GM18870 (cell line): ENCODE measurements around the gene ANKRD42.
A peak's percentile ranks its signal among the peaks of the same experiment; 100 is the strongest.
"Not testable (repeated sequence)": the region's sequence is repeated elsewhere in the genome, so short reads cannot be mapped to it uniquely, and the experiment has no call there.

ENCODE experiments used
- ATAC-seq: cut with Tn5 transposase; IDR thresholded peaks from one replicate; pipeline ENCODE4 v1.9.1; 2021; ENCODE audit warnings: moderate library complexity; ENCODE audit not compliant: unreplicated experiment

ANKRD42 gene

DNA sequence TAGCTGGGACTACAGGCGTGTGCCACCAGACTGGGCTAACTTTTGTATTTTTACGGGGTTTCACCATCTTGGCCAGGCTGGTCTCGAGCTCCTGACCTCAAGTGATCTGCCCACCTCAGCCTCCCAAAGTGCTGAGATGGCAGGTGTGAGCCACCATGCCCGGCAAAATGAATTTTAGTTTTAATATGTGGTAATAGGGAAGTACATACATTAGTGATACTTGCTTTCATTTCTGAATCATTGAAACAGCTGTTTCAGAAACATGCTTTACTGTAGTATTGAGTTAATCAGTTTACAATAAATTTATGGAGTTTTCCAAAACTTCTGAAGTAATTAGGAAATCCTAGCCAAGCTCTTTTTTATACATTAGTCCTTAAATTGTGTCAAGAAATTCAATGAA lies 21.0 kb upstream of the ANKRD42 start:
- no peak for ATAC-seq

DNA sequence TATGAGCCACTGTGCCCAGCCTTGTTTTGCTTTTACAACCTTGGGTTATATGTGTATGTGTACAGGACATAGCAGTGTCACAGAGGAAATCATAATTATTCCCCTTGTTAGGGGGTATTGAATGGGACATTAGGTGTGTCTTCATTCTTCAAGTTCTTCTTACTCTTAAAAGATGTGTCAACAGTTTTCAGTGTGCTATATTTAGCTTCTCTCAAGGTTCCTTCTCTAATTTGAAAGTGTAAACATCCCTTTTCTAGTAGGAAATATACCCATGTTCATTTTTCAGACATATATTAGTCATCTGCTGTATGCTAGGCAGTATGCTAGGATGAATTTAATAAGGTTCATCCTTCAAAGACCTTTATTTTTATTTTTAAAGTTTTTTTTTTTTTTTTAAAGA lies 19.5 kb upstream of the ANKRD42 start:
- ATAC-seq: no peak

DNA sequence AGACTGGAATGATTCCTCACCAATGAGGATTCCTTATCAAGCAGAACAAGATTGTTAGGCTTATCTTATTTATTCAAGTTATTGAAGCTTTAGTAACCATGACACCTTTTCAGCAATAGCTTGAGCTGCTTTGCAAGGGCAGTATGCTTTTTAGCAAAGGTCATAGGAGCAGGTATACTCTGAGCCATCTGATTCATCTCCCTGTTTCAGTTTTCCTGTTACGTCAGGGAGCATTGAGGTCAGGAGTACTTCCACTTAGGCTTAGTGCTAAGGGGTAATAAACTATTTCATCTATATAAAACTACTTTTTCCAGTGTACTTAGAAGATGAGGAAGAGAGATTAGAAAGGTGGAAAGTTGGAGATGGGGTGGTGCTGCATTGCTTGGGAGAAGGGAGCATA lies 17.7 kb upstream of the ANKRD42 start:
- ATAC-seq: no peak

DNA sequence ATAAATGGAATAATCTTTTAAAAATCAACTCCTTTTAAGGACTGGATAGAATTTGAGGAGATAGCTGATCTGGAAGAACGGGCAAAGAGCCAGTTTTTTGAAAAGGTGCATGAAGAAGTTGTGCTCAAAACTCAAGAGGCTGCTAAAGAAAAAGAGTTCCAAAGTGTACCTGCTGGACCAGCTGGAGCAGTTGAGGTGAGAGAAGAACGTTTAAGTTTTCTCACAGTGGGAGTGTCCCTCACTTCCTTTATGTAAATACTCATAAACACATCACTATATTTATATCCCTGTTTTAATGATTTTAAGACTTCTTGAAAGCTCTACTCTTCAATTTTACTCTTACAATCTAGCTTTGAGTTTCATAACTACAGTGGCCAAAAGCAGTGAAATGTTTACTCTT lies 11.7 kb upstream of the ANKRD42 start:
- ATAC-seq: no peak

DNA sequence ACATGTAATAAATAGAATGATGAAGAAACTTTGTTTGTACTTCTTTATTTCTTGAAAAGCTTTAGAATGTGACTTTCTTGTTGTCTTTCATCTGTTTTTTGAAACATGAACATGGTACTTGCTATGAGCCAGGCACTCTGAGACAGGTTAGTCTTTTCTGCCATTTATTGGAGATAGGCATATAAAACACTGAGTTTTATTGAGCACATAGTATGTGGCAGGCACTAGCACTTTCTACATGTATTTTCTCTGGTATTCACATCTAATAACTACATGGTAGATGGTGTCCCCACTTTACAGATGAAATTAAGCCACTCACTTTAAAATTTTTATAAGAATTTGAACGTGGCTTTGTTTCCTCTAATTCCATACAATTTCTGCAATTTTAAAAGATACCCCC lies 7.7 kb upstream of the ANKRD42 start:
- ATAC-seq: no peak

GRCh38 chr11:83187465-83187864 lies 6.0 kb upstream of the ANKRD42 start:
- no peak for ATAC-seq

DNA sequence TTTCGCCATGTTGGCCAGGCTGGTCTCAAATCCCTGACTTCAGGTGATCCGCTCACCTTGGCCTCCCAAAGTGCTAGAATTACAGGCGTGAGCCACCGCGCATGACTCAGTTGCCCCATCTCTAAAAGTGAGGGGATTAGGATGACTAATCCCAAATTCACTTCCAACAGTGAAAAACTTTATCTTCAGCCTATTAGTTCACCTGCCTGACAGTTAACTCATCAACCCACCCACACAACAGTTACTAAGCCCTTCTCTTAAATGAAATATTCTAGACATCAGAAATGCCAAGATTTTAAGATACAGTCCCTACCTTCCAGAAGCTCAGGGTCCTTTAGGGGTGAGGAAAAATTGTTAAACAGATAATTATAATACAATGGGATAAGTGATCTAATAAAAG lies 2.0 kb upstream of the ANKRD42 start:
- no peak for ATAC-seq

GRCh38 chr11:83191986-83192385 lies 1.5 kb upstream of the ANKRD42 start:
- no peak for ATAC-seq

DNA sequence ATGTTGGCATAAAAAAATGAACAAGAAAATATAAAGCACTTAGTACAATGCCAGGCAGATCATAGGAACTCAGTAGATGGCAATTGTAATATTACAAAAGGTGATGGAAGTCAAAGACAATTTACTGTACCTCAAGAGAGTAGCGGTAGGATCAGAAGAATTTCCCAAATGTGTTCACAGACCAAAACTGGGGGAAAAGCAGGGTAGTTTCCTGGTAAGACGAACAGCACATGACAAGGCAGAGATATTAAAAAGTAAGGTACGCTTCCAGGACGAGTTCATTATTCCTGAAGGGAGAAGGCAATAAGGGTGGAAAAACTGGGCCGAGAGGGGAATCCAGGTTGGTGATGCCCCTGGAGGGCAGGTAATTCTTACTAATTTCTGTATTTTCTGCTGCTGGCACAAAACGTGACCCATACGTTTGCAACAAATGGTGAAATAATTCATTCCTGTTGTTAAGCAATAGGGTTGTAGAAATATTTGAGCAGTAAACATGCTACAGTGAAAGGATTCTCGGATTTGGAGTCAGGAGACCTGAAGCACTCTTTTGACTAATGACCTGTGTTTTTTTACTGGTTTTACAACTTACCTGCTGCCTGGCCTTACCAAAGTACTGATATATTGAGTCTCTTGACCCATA lies 786 bp upstream of the ANKRD42 start:
- ATAC-seq: no peak

GRCh38 chr11:83194281-83195142 lies 1.0 kb downstream of the ANKRD42 start:
- peak; percentile 45 for ATAC-seq

GRCh38 chr11:83195143-83195466 lies 1.6 kb downstream of the ANKRD42 start:
- no peak for ATAC-seq

GRCh38 chr11:83195649-83196048 lies 2.1 kb downstream of the ANKRD42 start:
- ATAC-seq: no peak

DNA sequence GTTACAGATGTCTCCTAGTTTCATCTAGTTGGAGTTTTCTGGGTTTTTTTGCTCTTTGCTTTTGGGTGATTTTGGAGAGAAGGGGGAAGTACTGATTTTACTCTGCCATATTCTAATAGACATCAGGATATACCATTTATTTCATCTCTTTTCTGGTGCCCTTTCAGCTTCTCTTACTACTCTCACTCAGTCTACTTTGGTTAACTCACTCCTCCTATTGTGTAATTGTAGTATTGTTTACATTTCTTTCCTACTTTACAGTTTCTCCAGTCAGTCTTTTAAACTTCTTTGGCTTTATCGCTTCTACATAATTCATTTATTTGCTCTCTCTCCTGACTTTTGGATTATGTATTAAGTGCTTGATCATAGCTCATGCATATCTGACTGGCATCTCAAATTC lies 6.5 kb downstream of the ANKRD42 start:
- ATAC-seq: no peak

DNA sequence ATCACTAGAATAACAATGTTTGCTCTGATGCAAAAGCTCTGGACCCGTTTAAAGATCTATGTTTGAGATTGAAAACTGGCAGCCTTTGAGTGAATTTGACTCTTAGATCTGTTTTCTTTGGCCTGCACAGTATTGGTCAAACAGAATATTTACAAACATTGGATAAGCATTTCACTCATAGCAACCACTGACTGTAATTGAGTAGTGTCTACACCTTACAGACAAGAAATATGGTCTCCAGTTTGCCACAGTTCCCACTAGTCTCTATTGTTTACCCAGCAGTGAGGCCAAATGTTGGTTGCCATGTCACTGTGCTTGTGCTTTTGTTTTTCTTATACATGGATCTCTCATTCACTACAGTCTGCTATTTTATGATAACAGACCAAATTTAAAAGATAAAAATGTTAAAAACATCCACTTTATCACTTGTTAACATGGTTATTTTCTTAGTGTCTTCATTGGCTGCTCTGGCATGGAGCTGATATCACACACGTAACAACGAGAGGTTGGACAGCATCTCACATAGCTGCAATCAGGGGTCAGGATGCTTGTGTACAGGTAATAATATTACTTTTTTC lies 12.2 kb downstream of the ANKRD42 start:
- ATAC-seq: no peak

DNA sequence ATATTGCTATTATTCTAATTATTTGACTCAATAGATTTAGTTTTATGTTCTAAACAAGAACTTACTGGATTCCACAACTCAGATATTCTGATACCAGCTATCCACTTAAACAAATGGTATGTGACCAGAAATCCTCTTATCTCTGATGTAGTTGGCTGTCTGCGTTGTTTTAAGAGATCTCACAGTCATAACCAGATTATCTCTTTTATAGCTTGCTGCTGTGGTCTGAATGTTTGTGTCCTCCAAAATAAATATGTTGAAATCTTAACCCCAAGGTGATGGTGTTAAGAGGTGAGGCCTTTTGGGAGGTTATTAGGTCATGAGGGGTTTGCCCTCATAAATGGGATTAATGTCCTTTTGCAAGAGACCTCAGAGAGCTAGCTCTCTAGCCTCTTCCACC lies 12.7 kb downstream of the ANKRD42 start:
- ATAC-seq: no peak

DNA sequence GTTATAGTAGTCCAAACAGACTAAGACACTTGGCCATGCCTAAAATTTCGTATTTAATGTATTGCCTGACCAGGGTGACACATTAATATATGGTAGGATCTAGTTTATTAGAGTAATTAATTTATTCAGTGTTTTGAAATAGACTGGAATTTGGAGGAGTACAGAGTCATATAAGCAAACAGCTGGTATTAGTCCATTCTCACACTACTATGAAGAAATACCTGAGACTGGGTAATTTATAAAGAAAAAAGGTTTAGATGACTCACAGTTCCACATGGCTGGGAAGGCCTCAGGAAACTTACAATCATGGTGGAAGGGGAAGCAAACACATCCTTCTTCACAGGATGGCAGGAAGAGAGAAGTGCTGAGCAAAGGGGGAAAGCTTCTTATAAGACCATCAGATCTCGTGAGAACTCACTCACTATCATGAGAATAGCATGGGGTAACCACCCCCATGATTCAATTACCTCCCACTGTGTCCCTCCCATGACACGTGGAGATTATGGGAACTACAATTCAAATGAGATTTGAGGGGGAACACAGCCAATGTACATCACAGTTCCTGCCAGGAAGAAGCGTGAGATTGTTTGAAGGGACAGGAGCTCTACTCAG lies 13.4 kb downstream of the ANKRD42 start:
- ATAC-seq: not testable (repeated sequence)

- ATAC-seq: no peak
Observed at GRCh38 chr11:83219095-83219494, 25.6 kb downstream of the ANKRD42 start.

DNA sequence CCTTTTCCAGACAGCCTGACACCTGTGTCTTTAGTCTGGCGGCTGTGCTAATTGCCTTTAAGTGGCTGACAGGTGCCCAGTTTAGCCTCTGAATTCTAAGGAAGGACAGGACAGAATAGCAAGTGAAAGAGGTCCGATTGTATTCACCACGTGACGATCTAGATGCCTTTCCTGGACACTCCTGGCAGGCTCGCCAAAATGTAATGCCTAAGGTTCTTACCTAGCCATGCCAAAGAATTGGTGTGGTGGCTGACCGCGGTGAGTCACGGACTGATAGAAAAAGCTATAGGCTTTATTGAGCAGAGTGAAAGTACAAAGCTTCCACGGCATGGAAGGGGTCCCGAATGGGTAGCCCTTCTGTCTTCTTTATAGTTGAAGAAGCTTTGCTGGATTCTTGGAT lies 26.7 kb downstream of the ANKRD42 start:
- no peak for ATAC-seq

- no peak for ATAC-seq
Observed at GRCh38 chr11:83221694-83222093, 28.2 kb downstream of the ANKRD42 start.

- ATAC-seq: no peak
Observed at GRCh38 chr11:83222499-83222898, 29.0 kb downstream of the ANKRD42 start.

DNA sequence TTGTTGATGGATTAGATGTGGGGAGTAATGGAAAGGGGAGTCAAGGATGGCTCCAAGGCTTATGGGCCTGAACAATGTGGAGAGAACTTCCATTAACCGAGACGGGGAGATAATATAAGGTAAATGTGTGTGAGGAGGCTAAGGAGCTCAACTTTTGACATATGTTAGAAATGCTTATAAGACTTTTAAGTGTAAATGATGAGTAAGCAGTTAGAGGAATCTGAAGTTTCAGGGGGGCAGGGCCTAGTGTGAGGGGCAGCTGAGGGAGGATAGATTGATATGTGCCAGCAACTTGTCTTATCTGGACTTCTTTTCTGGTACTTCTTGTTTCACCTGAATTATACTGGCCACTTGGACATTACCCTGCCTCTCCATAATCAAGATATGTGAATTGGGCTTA lies 29.9 kb downstream of the ANKRD42 start:
- no peak for ATAC-seq

GRCh38 chr11:83235825-83236224 lies 42.3 kb downstream of the ANKRD42 start:
- ATAC-seq: no peak
